HG03095 (cell line): ENCODE results near the gene C11orf58.

Experiments used
- ATAC-seq: cut with Tn5 transposase; IDR thresholded peaks from one replicate; pipeline ENCODE4 v1.9.1; 2021; ENCODE audit warnings: moderate library complexity; ENCODE audit not compliant: unreplicated experiment

The C11orf58 gene

DNA sequence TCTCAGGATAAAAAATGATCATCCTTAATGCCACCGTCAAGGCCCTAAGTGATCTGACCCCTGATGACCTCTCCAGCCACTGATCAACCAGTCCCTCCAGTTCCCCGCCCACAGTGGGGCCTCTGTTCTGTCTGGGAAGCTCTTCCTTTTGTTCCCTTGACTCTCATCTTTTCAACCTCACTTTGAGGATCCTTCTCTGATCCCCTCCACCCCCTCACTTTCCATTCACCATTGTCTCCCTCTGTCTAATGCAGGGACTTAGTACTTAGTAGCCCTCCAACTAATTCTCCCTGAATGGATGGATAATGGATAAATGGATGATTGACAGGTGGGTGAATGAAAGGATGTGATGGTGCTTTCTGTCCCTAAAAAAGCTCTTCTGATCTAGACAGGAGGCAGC, 45.6 kb downstream of the C11orf58 start:
- ATAC-seq: no peak

DNA sequence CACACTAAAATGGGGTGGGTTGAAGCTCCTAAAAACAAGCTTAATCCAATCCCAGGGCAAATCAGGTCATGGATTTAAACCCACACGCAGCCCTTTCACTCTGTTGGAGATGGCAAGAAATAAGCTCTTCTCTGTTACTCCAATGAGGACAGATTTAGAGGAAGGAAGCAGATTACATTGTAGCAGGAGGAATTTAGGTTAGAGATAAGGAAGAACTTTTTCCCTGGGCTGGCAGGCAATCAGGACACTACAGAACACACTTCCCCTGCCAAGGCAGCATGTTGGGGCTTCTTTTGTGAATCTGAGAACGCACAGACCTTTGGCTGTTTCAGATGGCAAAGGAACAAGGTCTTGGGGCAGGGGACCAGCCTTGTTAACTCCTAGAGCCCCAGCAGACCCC, 46.2 kb downstream of the C11orf58 start:
- ATAC-seq: no peak

DNA sequence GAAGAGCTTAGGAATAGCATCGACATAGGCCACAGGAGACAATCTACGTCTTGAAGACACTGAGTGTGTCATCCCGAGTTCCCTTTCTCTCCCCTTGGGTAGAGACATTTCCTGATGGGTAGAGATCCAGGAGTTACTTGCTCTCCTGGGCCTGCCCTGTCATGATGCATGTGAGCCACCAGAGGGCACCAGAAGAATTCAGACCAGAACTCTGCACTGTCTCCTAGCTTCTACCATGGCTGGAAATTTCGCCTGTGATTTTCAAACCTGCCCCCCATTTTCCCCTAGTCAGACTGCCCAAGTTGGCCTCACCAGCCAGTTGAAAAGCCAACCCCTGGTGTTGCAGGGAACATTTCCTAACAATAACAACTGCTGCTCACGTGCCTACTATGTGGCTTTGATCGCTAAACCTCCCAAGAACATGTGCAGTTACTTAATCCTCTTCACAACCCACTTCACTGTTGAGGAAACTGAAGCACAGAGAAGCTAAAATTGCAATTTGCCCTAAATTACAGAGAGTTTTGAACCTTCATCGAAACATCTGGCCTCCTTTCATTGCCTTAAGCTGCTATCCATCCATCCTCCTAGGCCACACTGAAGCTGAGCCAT, 47.2 kb downstream of the C11orf58 start:
- ATAC-seq: peak; percentile 65

DNA sequence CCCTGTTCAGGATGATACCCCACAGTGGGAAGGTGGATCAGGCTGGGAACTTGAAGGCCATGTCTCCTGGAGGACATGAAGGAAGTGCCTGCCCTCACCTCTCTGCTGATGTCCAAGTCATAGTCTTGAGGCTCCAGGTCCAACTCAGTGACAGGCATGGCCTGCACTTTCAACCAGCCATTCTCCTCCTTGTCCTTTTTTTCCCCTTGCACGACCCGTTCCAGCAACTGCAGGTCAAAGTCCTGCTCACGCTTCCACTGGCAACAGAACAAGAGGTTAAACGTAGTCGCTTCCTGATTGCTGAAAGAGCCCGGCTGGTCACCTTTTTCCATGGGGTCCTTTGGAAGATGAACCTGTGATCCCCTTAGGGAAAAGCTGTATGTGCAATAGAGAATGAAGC, 47.7 kb downstream of the C11orf58 start:
- ATAC-seq: no peak

DNA sequence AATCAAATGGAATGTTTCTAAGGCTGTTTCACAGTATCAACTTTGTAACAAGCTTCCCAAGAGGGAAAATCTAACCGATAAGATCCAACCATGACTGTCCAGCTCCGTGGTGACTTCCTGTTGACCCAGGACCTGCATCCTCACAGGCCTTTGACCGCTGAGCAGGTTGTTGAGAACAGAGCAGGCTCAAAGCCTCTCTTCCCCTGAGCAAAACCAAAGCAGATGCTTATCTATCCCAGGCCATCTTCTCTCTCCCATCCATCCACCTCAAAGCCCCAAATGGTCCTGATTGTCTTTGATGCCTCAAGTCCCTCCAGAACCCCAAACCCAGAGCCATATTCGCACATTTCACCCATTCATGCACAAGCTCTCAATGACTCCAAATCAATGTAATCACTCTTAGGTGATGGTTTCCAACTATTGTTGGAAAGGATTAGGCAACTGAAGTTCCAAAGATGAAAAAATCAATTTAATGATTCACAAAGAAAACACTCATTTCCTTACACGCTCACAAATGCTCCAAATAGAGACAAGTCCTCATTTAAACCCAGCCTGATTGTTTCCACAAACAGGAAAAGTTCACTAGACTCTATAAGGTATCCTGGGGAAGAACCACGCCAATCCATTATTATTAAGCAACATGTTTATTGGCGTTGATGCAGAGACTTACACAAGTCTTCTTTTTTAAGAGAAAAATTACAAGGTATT, 48.7 kb downstream of the C11orf58 start:
- ATAC-seq: no peak

DNA sequence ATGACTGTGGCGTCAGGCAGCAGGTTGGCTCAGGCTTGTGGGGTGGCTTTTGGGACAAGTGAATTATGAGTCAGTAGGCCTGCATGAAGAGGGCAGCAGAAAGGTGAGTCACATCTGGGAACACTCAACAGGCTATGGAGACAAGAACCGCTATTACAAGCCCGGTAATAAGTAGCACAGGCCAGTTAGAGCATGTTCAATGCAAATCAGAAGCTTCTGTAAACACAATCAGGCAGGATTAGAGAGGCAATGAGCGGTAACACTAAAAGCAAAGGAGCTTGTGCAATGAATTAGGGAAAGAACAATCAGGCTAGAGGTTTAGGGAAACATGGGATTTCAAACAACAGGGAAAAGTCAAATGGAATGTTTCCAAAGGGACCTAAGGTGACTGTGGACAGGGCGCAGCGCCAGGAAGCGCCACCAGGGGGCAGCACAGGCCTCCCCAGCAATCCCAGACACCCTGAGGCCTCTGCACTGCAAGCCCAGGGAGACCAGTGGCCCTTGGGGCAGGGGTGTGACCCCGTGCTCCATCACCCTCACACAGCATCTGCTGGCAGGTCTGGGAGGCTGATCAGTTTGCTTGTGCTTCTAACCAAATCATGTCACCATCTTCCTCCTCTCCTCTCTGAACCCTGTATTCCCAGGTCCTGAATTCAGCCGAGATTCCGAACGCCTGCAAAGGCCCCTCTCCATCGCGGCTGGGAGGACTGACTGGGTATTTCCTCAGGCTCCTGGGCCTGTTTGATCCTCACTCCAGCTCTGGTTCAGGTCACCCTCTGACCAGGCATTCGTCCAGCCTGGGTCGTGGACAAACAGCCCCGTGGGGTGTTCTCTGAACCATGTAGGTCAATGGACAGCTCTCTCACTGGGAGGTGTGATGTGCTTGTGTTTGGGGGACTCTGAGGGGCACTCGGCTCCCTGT, 50.0 kb downstream of the C11orf58 start:
- ATAC-seq: peak; percentile 67

DNA sequence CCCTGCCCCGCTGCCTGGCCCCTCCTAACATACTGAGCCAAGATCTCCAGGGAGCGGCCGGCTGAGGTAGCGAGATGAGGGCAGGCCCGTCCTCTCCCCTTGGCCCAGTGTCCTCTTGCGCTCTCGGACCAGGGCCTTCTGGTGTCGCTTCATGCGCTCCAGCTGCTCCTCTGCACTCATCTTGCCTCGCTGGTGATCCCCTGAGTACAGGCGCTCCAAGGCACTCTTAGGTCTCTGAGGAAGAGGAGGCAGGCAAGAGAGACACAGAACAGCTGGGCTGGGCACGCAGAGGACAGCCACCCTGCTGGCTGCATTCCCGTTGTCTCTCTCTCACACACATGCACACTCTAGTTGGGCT, 50.6 kb downstream of the C11orf58 start:
- ATAC-seq: no peak

DNA sequence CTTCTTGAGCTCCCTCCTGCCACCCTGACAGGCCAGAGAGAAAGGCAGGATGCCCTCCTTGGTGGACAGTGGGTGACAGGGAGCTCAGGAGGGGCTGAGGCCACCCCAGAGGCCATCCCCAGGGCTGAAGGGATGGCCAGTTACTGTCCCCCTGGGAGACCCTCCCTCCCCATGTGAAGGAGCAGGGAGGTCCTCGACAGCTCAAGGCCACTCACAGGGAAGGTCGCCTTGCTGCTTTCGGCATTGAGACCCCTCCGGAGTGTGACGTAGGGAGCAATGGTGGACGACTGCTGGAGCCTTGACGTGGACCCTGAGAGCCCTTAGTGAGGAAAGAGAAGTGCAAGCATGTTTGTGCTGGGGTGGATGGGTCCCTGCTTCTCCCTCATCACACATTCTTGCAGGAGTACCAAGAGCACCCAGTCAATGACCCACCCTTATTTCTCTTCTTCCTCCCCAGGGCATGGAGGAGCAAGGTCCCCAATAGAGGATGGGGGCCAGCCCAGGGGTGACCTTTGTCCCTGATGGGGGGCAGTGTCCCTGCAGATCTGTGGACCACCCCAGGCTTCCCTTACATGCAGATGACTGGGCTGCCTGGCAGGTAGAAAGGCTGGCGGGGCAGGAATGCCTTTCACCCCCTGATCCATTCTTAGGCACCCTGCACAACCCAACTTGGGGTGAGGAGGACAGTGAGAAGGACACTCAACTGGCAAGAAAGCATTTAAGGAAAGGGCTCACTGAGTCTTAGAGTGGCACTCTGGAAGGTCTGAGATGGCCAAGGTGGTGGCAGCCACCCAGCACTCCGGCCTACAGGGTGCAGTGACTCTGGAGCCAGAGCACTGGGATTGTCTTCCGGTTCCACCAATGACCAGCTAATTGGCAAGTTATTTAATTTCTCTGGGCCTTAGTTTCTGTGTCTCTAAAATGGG, 51.4 kb downstream of the C11orf58 start:
- ATAC-seq: no peak

DNA sequence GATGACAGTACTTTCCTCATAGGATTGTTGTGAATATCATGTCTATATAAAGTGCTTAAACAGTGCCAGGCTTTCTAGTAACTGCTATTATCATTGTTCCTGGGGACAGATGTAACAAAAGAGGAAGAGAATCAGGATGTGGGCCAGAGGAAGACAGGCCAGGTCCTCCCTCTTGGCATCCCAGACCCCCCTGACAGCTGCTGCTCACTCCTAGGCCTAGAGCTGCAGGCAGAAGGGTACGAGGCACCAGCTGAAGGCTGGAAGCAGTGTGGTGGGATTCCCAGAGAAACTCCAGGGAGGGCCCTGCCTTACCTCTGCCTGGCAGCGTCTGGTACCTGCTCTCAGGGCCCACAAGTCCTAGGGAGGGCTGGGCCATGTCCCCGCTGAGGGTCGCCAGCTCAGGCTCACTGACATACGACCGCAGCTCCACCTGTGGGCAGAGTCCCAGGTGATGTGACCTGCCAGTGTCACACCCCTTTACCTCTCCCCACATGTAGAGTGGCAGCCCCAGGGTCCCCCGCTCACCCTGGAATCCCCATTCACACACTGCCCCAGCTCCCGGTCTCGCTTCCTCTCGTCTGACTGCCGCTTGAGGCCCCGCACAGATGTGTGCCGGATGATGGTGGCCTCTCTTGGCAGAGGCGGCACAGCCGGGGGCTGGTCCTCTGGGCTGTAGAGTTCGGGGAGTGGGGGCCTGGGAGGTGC, 52.2 kb downstream of the C11orf58 start:
- ATAC-seq: no peak

DNA sequence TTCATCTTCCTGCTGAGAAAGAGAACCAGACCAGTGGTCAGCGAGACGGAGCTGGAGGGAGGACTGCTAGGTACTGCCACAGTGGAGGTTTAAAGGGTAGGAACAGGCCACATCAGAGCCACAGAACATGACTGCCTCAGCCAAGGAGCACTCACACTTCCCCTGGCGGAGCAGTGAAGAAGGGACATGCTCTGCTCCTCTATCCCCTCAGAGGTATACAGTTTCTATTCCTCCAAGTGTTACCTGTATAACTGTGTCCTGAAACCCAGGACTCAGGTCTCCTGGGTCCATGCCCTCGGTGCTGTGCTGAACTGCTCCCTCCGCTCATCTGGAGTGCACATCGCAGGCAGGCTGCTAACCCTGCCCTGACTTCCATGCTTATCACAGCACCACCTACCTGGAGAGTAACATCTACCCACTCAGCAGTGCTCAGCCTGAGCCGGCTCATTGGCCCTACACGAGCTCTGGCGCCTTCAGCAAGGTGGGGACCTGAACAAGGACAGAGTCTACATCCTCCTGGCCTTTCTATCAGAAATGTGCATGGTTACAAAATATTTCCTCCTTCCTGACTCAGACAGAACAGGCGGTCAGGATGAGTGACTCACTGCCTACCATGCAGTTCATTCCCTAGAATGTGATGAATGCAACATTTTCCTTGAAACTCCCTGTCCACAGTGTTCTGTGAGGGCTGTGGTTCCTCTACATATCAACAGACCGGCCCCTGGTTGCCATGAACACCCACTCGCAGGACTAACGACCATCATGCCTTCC, 52.9 kb downstream of the C11orf58 start:
- ATAC-seq: no peak

DNA sequence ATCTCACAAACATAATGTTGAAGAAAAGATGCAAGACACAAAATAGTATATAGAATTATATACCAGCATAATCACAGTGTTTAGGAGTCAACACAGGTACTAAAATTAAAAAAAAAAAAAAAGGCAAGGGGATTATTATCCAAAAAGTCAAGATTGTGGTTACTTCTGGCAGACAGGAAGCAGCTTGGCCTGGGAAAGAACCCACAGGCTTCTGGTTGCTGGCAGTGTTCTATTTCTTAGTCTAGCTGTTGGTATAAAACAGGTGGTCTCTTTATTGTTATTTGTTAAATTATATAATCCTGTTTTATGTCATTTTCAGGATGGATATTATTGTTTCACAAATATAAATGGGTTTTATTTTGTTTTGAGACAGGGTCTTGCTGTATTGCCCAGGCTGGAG, 54.0 kb downstream of the C11orf58 start:
- ATAC-seq: no peak

DNA sequence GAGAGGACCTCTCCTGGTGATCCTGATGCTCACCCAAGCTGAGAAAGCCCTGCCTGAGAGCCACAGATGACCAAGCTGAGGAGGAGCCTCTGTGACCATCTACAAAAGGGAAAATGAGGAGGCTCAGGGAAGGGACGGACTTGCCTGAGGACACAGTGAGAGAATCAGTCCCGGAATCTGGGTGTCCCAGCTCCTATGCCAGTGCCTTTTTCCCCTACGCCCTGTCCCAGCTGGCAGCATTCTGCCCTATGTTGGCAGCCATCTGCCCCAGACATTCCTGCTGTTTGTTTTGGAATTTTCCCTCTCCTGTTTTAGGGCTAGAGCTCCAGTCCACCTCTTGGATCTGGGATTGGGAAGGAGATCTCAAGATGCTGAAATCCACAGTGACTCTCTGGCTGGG, 54.6 kb downstream of the C11orf58 start:
- ATAC-seq: no peak

DNA sequence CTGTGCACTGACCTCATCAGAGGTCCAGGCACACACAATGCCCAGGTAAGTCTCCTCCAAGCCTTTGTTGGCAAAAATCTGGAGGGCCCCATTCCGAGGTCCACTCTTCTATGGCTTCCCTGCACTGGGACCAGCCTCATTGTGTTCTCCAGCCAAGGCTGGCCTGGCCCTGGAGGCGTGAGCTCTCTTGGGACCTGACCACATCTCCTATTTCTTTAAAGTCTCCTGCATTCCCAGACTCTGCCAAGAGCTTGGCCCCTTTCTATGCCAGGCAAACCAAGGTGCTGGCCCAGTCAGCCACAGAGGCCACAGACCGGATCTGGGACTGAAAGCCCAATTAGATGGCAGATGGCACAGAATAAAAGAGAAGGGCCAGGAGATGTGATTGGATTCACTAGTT, 55.1 kb downstream of the C11orf58 start:
- no peak for ATAC-seq

DNA sequence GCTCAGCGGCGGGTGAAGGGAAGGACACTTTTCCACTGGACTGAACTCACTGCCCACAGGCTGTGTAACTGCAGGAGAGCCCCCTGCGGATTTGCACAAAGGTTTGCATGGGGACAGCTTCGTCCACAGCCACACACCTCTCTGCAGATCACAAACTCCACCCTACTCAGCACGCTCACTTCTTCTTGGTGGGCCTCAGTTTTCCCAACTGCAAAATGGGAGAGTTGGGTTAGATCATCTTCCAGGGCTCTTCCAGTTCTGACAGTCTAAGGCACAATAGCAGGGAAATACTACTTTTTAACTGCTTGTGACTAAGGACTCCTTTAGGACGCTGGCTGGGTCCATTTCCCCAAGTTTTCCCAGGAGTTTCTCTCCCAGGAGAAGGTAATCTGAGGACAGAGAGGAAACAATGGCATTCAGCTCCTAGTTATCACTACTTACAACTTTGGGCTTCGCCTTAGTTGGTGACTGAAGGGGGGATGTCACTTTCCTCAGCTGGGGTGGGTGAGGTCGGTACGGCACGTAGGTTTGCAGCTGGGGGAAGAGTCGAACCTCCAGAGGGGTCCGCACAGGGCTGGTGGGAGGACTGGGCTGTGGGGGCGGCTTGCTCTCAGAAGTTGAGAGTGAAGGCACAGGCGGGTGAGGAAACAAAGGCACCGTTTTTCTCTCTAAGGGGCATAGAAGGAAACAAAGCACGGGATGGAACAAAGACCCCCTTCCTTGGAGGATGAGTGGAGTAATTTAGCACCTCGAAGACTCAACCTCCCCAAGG, 55.8 kb downstream of the C11orf58 start:
- no peak for ATAC-seq

DNA sequence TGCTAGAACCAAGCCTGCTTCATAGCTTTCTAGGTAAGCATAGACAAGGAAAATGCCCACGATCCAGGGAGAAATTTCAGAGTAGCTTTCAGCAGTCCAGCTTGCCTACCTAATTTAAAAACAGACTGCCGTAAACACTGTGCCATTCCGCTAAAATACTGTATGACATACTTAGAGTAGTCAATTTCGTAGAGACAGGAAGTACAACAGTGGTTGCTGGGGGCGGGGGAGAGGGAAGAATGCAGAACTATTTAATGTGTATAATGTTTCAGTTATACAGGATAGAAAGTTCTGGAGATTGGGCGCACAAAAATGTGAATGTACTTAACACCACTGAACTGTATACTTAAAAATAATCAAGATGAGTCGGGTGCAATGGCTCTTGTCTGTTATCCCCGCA, 56.7 kb downstream of the C11orf58 start:
- no peak for ATAC-seq

DNA sequence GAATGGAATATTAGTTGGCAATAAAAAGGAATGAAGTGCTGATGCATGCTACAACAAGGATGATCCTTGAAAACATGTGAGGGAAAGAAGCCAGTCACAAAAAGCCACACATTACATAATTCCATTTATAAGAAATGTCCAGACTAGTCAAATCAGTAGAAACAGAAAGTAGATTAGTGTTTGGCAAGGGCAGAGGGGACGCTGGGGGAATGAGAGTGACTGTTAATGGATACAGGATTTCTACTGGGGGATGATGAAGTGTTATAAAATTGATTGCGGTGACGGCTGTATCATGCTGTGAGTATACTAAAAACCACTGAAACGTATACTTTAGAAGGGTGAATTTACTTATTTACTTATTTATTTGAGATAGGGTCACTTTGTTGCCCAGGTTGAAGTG, 57.9 kb downstream of the C11orf58 start:
- ATAC-seq: no peak

DNA sequence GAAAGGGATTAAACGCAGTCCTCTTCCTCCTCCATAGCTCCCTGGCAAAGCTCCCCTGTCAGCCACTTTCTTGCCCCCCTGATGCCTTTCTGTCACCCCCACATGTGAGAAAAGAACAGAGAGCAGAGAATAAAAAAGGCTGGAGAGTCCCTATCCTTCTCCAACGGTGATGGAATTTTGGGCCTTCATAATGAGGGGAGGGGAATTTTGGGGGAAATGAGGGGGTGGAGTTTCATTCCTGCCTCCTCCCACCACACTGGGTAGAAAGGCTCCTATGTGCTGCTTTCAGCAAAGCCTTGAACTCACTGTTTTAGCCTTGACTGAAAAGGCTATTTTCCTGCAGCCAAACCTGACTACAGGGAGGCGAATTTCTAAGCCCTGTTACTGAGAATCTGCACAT, 59.3 kb downstream of the C11orf58 start:
- ATAC-seq: no peak

DNA sequence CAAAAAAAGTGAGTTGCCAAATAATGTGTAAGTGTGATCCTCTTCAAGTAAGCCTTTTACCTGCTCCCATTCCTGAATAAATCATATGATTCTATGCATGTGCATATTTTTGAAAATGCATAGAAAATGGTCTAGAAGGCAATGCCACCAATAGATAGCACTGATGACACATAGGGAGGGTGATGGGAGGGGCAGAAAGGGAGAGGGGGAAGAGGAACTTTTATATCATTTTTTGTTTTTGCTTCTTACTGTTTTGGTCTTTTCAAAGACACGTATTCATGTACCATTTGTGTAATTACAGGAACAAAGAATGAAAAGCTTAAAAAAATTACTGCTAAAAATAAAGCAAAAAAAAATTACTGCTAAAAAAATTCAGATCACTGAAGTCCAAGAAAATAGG, 60.8 kb downstream of the C11orf58 start:
- ATAC-seq: no peak

DNA sequence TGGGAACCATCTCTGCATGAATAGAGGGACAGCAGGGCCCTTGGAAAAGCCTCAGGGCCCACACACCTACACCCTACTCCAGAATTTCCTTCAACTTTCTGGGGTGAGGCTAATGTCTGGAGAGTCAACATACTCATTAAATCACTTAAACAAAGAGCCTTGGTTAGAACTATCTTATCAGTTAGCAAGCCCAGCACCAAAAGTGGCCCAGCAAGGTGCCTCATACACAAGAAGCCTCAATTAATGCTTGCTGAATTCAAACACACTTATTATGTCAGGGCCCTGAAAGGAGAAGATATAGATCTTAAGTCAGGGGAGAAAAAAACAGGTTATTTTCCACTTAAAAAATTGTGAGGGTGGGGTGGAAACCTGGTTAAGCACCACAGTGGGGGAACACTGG, 61.4 kb downstream of the C11orf58 start:
- no peak for ATAC-seq
